Measurements from ENCODE around the gene HDAC11. TPM values are rescaled to one million over a fixed set of nuclear protein-coding genes. Genes with fewer than 3 reads are reported as not detected.

HDAC11 gene
- total RNA-seq, 1 experiment from 2014 or later, result 7.0 TPM

GRCh38 chr3:13463618-13464400, 16.3 kb upstream of the HDAC11 start:
- H3K27me3 Mint-ChIP-seq (ENCODE audit: low read depth), result peaks cover 48% of the 10 kb centered on the region

More at GRCh38 chr3:13463618-13464400, 16.3 kb upstream of the HDAC11 start:
- no peak overlapping the region for H3K4ac ChIP-seq (ENCODE audit: low read depth, low read length)
- H3K18ac ChIP-seq (ENCODE audit: insufficient read length, low read depth, low read length), result no peak overlapping the region
- no peaks in the 10 kb centered on the region for H3K4me1 ChIP-seq (ENCODE audit: insufficient read depth, low read length)
- H2AFZ ChIP-seq (ENCODE audit: low read length), result no peak overlapping the region
- H3K4me2 ChIP-seq (ENCODE audit: insufficient read depth, insufficient read length, low read length), result no peak overlapping the region
- no peak overlapping the region for H4K91ac ChIP-seq (ENCODE audit: insufficient read length, low read depth, low read length)
- H3K14ac ChIP-seq (ENCODE audit: insufficient read depth, low read length), result no peak overlapping the region
- no CpG with 5 or more reads among the region's 11 CpGs for whole genome bisulfite sequencing (ENCODE audit: extremely low coverage, insufficient read length, low lambda C conversion rate)
- no peaks in the 10 kb centered on the region for H3K79me1 ChIP-seq (ENCODE audit: insufficient read depth, low read depth, low read length, poor library complexity, severe bottlenecking)
- H3K27ac Mint-ChIP-seq, result no peak overlapping the region
- no peak overlapping the region for H2BK20ac ChIP-seq (ENCODE audit: low read depth, low read length, poor library complexity, severe bottlenecking)
- H3K9me3 Mint-ChIP-seq, result no peaks in the 10 kb centered on the region; a peak in 1 of 5 replicates
- peaks cover 4 to 9% of the 10 kb centered on the region in 2 experiments for H3K4me1 Mint-ChIP-seq
- H3K4me3 Mint-ChIP-seq, result no peak overlapping the region
- no peaks in the 10 kb centered on the region; the same call in 1 of the 2 replicates for H3K27me3 ChIP-seq (ENCODE audit: insufficient read depth, low read length)
- H2AK5ac ChIP-seq (ENCODE audit: insufficient read length, low read length), result no peak overlapping the region
- no peaks in the 10 kb centered on the region for H3K79me2 ChIP-seq (ENCODE audit: insufficient read depth, low read length)
- H4K5ac ChIP-seq (ENCODE audit: insufficient read length, low read depth, low read length), result no peak overlapping the region
- H3K36me3 Mint-ChIP-seq (ENCODE audit: insufficient read depth in 1 of 3, low read depth in 3 of 3), result no peaks in the 10 kb centered on the region
- no peak overlapping the region for H3K27ac ChIP-seq (ENCODE audit: insufficient read length, low read depth, low read length)
- no peak overlapping the region for H3K56ac ChIP-seq (ENCODE audit: insufficient read length, low read depth, low read length)
- H3T11ph ChIP-seq (ENCODE audit: low read length), result no peak overlapping the region
- no peak for TF ChIP-seq CTCF (conservative IDR thresholded peaks at IDR 0.05)
- no peak overlapping the region for H2BK12ac ChIP-seq (ENCODE audit: insufficient read length, low read depth, low read length)
- no peak overlapping the region for H2BK15ac ChIP-seq (ENCODE audit: low read depth, low read length)
- H3K23me2 ChIP-seq (ENCODE audit: insufficient read length, low read depth, low read length, poor library complexity, severe bottlenecking), result no peaks in the 10 kb centered on the region
- H4K8ac ChIP-seq (replicated peaks; ENCODE audit: insufficient read length, low read depth, low read length), result no peak overlapping the region
- H2BK120ac ChIP-seq (ENCODE audit: low read depth, low read length, poor library complexity, severe bottlenecking), result no peak overlapping the region
- H3K9me3 ChIP-seq (ENCODE audit: control insufficient read depth, low read depth, low read length), result no peaks in the 10 kb centered on the region
- H2BK5ac ChIP-seq (ENCODE audit: insufficient read length, low read length), result no peak overlapping the region
- H3K9ac ChIP-seq (ENCODE audit: extremely low read depth, insufficient read length, low read length), result no peak overlapping the region
- no peak for DNase-seq
- H3K23ac ChIP-seq (ENCODE audit: insufficient read length, low read depth, low read length), result no peak overlapping the region
- H4K20me1 ChIP-seq (ENCODE audit: control insufficient read depth, insufficient read depth, insufficient read length), result no peaks in the 10 kb centered on the region

Measured in H9 (cell line).